AG04450 (cell line): ENCODE measurements around the gene B3GLCT. TPM values are rescaled to one million over a fixed set of nuclear protein-coding genes. Genes with fewer than 3 reads are reported as not detected.

ENCODE experiments used
- CTCF ChIA-PET: fragments of 300-600, 350-600 bp; formaldehyde crosslinking; extraction: SDS; loops from one replicate; lab custom pipeline; 2022; ENCODE audit warnings: antibody characterized with exemption, inconsistent platforms; lab: Charles Lee
- POLR2A ChIA-PET: fragments of 350-600 bp; formaldehyde crosslinking; extraction: SDS; loops from one replicate; lab custom pipeline; 2021; ENCODE audit warnings: antibody characterized with exemption, inconsistent platforms; lab: Yijun Ruan, JAX
- DNase-seq: peaks from one replicate; pipeline ENCODE4 v3.0.0-alpha.2; 2011; ENCODE audit warnings: low read depth, low spot score
- H3K27ac ChIP-seq: one replicate; pipeline ENCODE4 v1.5.1; 2012; ENCODE audit warnings: low read depth, low read length, control low read depth
- H3K27me3 ChIP-seq: one replicate; pipeline ENCODE4 v1.6.0; 2012; ENCODE audit warnings: low read length; ENCODE audit not compliant: control insufficient read depth, insufficient read depth
- H3K4me3 ChIP-seq: 2 replicates; pipeline ENCODE4 v1.5.1; 2011; ENCODE audit warnings: mild to moderate bottlenecking, low read depth, low read length, control low read depth
- H3K9me3 ChIP-seq: 2 replicates; pipeline ENCODE4 v1.5.1; 2012; ENCODE audit warnings: low read length; ENCODE audit not compliant: control insufficient read depth, insufficient read depth
- CTCF ChIP-seq: IDR thresholded peaks from 2 replicates; pipeline ENCODE4 v1.5.1; 2011; ENCODE audit warnings: low read depth, low read length, control low read depth, inconsistent platforms
- polyA plus RNA-seq: library from polyadenylated mRNA; depleted of rRNA; stranded (reverse); fragments of >200 nt; gene quantifications from 2 replicates; pipeline ENCODE4 v1.2.3, GENCODE V29; 2011; rRNA removed

B3GLCT gene
- polyA plus RNA-seq, 1 experiment: 2.3 TPM

- CTCF ChIA-PET: no interaction called here
- DNase-seq: no peak
- POLR2A ChIA-PET: no interaction called here
Observed at GRCh38 chr13:31374682-31375081, 174.9 kb downstream of the B3GLCT start.

GRCh38 chr13:31377946-31378345, 178.2 kb downstream of the B3GLCT start:
- no peak for DNase-seq
- Histone ChIP-seq H3K9me3 (no peaks in the 10 kb centered on the region), H3K27me3 (peaks cover 3% of the 10 kb centered on the region), H3K27ac (no peak overlapping the region), H3K4me3 (no peak overlapping the region)
- ChIA-PET CTCF (no interaction called here), POLR2A (no interaction called here)
- no peak for TF ChIP-seq CTCF

More at GRCh38 chr13:31374682-31375081, 174.9 kb downstream of the B3GLCT start:
- Histone ChIP-seq H3K4me3 (no peak overlapping the region), H3K27ac (no peak overlapping the region), H3K9me3 (no peaks in the 10 kb centered on the region), H3K27me3 (peaks cover 3% of the 10 kb centered on the region)
- no peak for TF ChIP-seq CTCF

DNA sequence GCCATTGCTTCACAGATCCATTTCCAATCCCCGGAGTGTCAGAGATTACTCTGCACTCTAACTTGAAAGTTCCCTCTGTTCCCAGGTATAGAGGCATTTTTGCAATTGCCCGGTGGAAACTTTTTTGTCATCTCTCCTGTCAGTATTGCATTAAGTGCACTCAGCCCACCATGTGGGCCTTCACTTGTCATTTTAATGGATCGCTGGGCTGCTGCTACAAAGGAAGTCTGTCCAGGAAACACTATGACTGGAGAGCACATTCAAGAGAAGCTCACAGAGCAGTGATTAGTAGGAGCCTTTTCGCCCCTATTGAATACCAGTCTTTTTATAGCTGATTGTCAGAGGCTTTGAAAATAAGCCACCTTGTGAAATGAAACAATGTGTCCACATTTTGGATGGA, 180.9 kb downstream of the B3GLCT start:
- no peak for DNase-seq
- Histone ChIP-seq H3K4me3 (no peak overlapping the region), H3K27me3 (no peaks in the 10 kb centered on the region), H3K9me3 (no peaks in the 10 kb centered on the region), H3K27ac (no peak overlapping the region)
- CTCF ChIA-PET: interaction anchor here (1.6 kb wide), 1 partner anchor 145 kb away, joined by 3 read pairs; no protein-coding TSS in a partner anchor
- no peak for TF ChIP-seq CTCF
- POLR2A ChIA-PET: no interaction called here

Other genes starting within 250 kb of the B3GLCT start
- 55.4 and 88.6 TPM in 2 replicates for gene HSPH1, start 38.1 kb upstream of the B3GLCT start, polyA plus RNA-seq